ENCODE data around the gene OPN1MW3. TPM values are rescaled to one million over a fixed set of nuclear protein-coding genes. Genes with fewer than 3 reads are reported as not detected.

OPN1MW3 gene
- total RNA-seq, 2 experiments from 2014 or later = not detected

- TF ChIP-seq CTCF (conservative IDR thresholded peaks at IDR 0.05; ENCODE audit: low read length) = peak; percentile 71
- TF ChIP-seq EZH2phosphoT487 (IDR thresholded peaks at IDR 0.05; ENCODE audit: borderline replicate concordance, low read depth, low read length) = no peak
- Histone ChIP-seq H3K79me2 (ENCODE audit: insufficient read depth, low read depth, low read length) (no peaks in the 10 kb centered on the region), H3K27ac (ENCODE audit: low read depth, low read length, poor library complexity, severe bottlenecking) (no peak overlapping the region), H3K9me2 (ENCODE audit: insufficient read depth, low read length) (no peaks in the 10 kb centered on the region), H3K4me1 (ENCODE audit: insufficient read depth, low read length, poor library complexity, severe bottlenecking) (peaks cover 28% of the 10 kb centered on the region), H3K4me3 (ENCODE audit: low read depth, low read length, poor library complexity, severe bottlenecking) (no peak overlapping the region), H4K20me1 (ENCODE audit: insufficient read depth, low read length) (no peaks in the 10 kb centered on the region), H3K4me2 (ENCODE audit: low read length) (no peak overlapping the region), H3K9me3 (ENCODE audit: low read length) (no peaks in the 10 kb centered on the region), H3K36me3 (ENCODE audit: insufficient read depth, low read length) (no peaks in the 10 kb centered on the region), H2AFZ (ENCODE audit: low read length) (no peak overlapping the region)
- intact Hi-C loops (cut with micrococcal nuclease; ENCODE audit: unreplicated experiment) = no loop called here
- no TSS peak for BruUV-seq (replicated peaks)
- POLR2A ChIA-PET = interaction anchor here (1.1 kb wide), 1 partner anchor 12 kb away, joined by 3 read pairs; no protein-coding TSS in a partner anchor
- DNase-seq (ENCODE audit: low spot score) = peak; percentile 21
- CTCF ChIA-PET (ENCODE audit: unreplicated experiment) = interaction anchor here (0.7 kb wide), 1 partner anchor 393 kb away, joined by 3 read pairs; no protein-coding TSS in a partner anchor
Observed at GRCh38 chrX:154317391-154317995, 60.1 kb downstream of the OPN1MW3 start.

GRCh38 chrX:154320406-154320805, 63.0 kb downstream of the OPN1MW3 start:
- intact Hi-C loops (cut with micrococcal nuclease; ENCODE audit: unreplicated experiment) = loop anchor here (2.0 kb wide), 1 partner anchor 54 kb away; the partner anchor contains the start of gene FLNA
- no TSS peak for BruUV-seq (replicated peaks)
- Histone ChIP-seq H2AFZ (ENCODE audit: low read length) (peak overlapping the region; percentile 7; the same call in 1 of the 2 replicates), H3K79me2 (ENCODE audit: insufficient read depth, low read depth, low read length) (no peaks in the 10 kb centered on the region), H3K27ac (ENCODE audit: low read depth, low read length, poor library complexity, severe bottlenecking) (no peak overlapping the region), H3K9me2 (ENCODE audit: insufficient read depth, low read length) (no peaks in the 10 kb centered on the region), H4K20me1 (ENCODE audit: insufficient read depth, low read length) (no peaks in the 10 kb centered on the region), H3K9me3 (ENCODE audit: low read length) (no peaks in the 10 kb centered on the region), H3K4me3 (ENCODE audit: low read depth, low read length, poor library complexity, severe bottlenecking) (peak overlapping the region; percentile 42), H3K4me1 (ENCODE audit: insufficient read depth, low read length, poor library complexity, severe bottlenecking) (peaks cover 37% of the 10 kb centered on the region), H3K36me3 (ENCODE audit: insufficient read depth, low read length) (no peaks in the 10 kb centered on the region), H3K4me2 (ENCODE audit: low read length) (peak overlapping the region; percentile 67)
- no peak for TF ChIP-seq CTCF (conservative IDR thresholded peaks at IDR 0.05; ENCODE audit: low read length)
- TF ChIP-seq EZH2phosphoT487 (IDR thresholded peaks at IDR 0.05; ENCODE audit: borderline replicate concordance, low read depth, low read length) = no peak
- POLR2A ChIA-PET = no interaction called here
- CTCF ChIA-PET (ENCODE audit: unreplicated experiment) = no interaction called here
- DNase-seq (ENCODE audit: low spot score) = no peak

Other genes starting within 250 kb of the OPN1MW3 start
- 56.8 and 75.5 TPM in 2 replicates for gene IRAK1, start 237.7 kb upstream of the OPN1MW3 start, total RNA-seq (2014; rRNA removed; shearing (Covaris generic))
- gene IRAK1, start 237.7 kb upstream of the OPN1MW3 start, total RNA-seq (2022) = 119 and 136 TPM in 2 replicates
- gene MECP2, start 159.9 kb upstream of the OPN1MW3 start, total RNA-seq (2014; rRNA removed; shearing (Covaris generic)) = 31.2 and 45.8 TPM in 2 replicates
- gene MECP2, start 159.9 kb upstream of the OPN1MW3 start, total RNA-seq (2022) = 48.6 and 50.2 TPM in 2 replicates
- not detected in 2 replicates for gene OPN1LW, start 113.3 kb upstream of the OPN1MW3 start, total RNA-seq (2014; rRNA removed; shearing (Covaris generic))
- not detected in 2 replicates for gene OPN1LW, start 113.3 kb upstream of the OPN1MW3 start, total RNA-seq (2022)
- gene OPN1MW, start 75.0 kb upstream of the OPN1MW3 start, total RNA-seq (2014; rRNA removed; shearing (Covaris generic)) = not detected in 2 replicates
- gene OPN1MW, start 75.0 kb upstream of the OPN1MW3 start, total RNA-seq (2022) = not detected in 2 replicates
- not detected in 2 replicates for gene OPN1MW2, start 37.8 kb upstream of the OPN1MW3 start, total RNA-seq (2014; rRNA removed; shearing (Covaris generic))
- not detected in 2 replicates for gene OPN1MW2, start 37.8 kb upstream of the OPN1MW3 start, total RNA-seq (2022)
- gene TEX28, start 37.5 kb downstream of the OPN1MW3 start, total RNA-seq (2014; rRNA removed; shearing (Covaris generic)) = not detected in 2 replicates
- not detected in 2 replicates for gene TEX28, start 37.5 kb downstream of the OPN1MW3 start, total RNA-seq (2022)
- gene TKTL1, start 38.2 kb downstream of the OPN1MW3 start, total RNA-seq (2014; rRNA removed; shearing (Covaris generic)) = 0.06 TPM in 1 of 2 replicates, not detected in the other
- 0.78 TPM in 1 of 2 replicates, not detected in the other for gene TKTL1, start 38.2 kb downstream of the OPN1MW3 start, total RNA-seq (2022)
- 78.8 and 91.2 TPM in 2 replicates for gene FLNA, start 117.1 kb downstream of the OPN1MW3 start, total RNA-seq (2014; rRNA removed; shearing (Covaris generic))
- gene FLNA, start 117.1 kb downstream of the OPN1MW3 start, total RNA-seq (2022) = 96.9 and 97.7 TPM in 2 replicates
- 25.3 and 35.4 TPM in 2 replicates for gene EMD, start 121.7 kb downstream of the OPN1MW3 start, total RNA-seq (2014; rRNA removed; shearing (Covaris generic))
- gene EMD, start 121.7 kb downstream of the OPN1MW3 start, total RNA-seq (2022) = 64.1 and 64.6 TPM in 2 replicates
- gene RPL10, start 140.8 kb downstream of the OPN1MW3 start, total RNA-seq (2014; rRNA removed; shearing (Covaris generic)) = 4,261 and 4,291 TPM in 2 replicates
- 2,447 and 2,466 TPM in 2 replicates for gene RPL10, start 140.8 kb downstream of the OPN1MW3 start, total RNA-seq (2022)
- gene DNASE1L1, start 151.7 kb downstream of the OPN1MW3 start, total RNA-seq (2014; rRNA removed; shearing (Covaris generic)) = 13.4 and 23.1 TPM in 2 replicates
- gene DNASE1L1, start 151.7 kb downstream of the OPN1MW3 start, total RNA-seq (2022) = 21.5 and 30.1 TPM in 2 replicates
- gene TAFAZZIN, start 154.0 kb downstream of the OPN1MW3 start, total RNA-seq (2014; rRNA removed; shearing (Covaris generic)) = 74.2 and 94.5 TPM in 2 replicates
- 85.3 and 104 TPM in 2 replicates for gene TAFAZZIN, start 154.0 kb downstream of the OPN1MW3 start, total RNA-seq (2022)
- 22.2 and 26.4 TPM in 2 replicates for gene ATP6AP1, start 171.1 kb downstream of the OPN1MW3 start, total RNA-seq (2014; rRNA removed; shearing (Covaris generic))
- gene ATP6AP1, start 171.1 kb downstream of the OPN1MW3 start, total RNA-seq (2022) = 37.4 and 39.5 TPM in 2 replicates
- gene GDI1, start 179.6 kb downstream of the OPN1MW3 start, total RNA-seq (2014; rRNA removed; shearing (Covaris generic)) = 101 and 103 TPM in 2 replicates
- 76.6 and 93.6 TPM in 2 replicates for gene GDI1, start 179.6 kb downstream of the OPN1MW3 start, total RNA-seq (2022)
- 28.1 and 30.8 TPM in 2 replicates for gene FAM50A, start 186.6 kb downstream of the OPN1MW3 start, total RNA-seq (2014; rRNA removed; shearing (Covaris generic))
- gene FAM50A, start 186.6 kb downstream of the OPN1MW3 start, total RNA-seq (2022) = 49.0 and 55.1 TPM in 2 replicates
- gene PLXNA3, start 200.7 kb downstream of the OPN1MW3 start, total RNA-seq (2014; rRNA removed; shearing (Covaris generic)) = 0.28 and 5.6 TPM in 2 replicates
- gene PLXNA3, start 200.7 kb downstream of the OPN1MW3 start, total RNA-seq (2022) = 5.2 and 8.0 TPM in 2 replicates
- gene LAGE3, start 221.7 kb downstream of the OPN1MW3 start, total RNA-seq (2014; rRNA removed; shearing (Covaris generic)) = 53.2 and 70.1 TPM in 2 replicates
- 31.3 and 40.6 TPM in 2 replicates for gene LAGE3, start 221.7 kb downstream of the OPN1MW3 start, total RNA-seq (2022)
- gene UBL4A, start 229.0 kb downstream of the OPN1MW3 start, total RNA-seq (2014; rRNA removed; shearing (Covaris generic)) = 76.0 and 89.9 TPM in 2 replicates
- gene UBL4A, start 229.0 kb downstream of the OPN1MW3 start, total RNA-seq (2022) = 49.4 and 49.7 TPM in 2 replicates
- gene SLC10A3, start 233.0 kb downstream of the OPN1MW3 start, total RNA-seq (2014; rRNA removed; shearing (Covaris generic)) = 12.4 and 14.1 TPM in 2 replicates
- 12.7 and 15.6 TPM in 2 replicates for gene SLC10A3, start 233.0 kb downstream of the OPN1MW3 start, total RNA-seq (2022)